H1 (cell line): ENCODE data around the gene CC2D1A. TPM values are rescaled to one million over a fixed set of nuclear protein-coding genes. Genes with fewer than 3 reads are reported as not detected.

ENCODE experiments used
- polyA plus RNA-seq, 7 experiments: library from polyadenylated mRNA; depleted of rRNA in 3 of 7; stranded (reverse) in 5 of 7; unstranded in 2 of 7; fragments of >200 nt in 5 of 7; fragments of 200-250 nt in 2 of 7; gene quantifications; 1 replicate in 5 of 7; 2 replicates in 1 of 7; 4 replicates in 1 of 7; pipeline versions ENCODE4 v1.2.1 to v1.2.3, GENCODE V29; 2011 to 2013; ENCODE audit warnings: missing spikeins in 2 of 7, mixed read lengths in 2 of 7
- total RNA-seq: library from RNA; stranded (reverse); fragmentation: NEBNext Ultra II Directional; extraction: Animal tissue kit (Norgen Biotek cat#: 25700); gene quantifications from 2 replicates; pipeline ENCODE4 v1.2.1, GENCODE V29; 2021
- TF ChIP-seq, protein P1 (sequence below): IDR thresholded peaks from 2 replicates; pipeline ENCODE4 v1.6.1; 2012; ENCODE audit warnings: low read length, inconsistent platforms

Gene CC2D1A
- total and polyA plus RNA-seq, 2 of the 8 experiments (the other 6 are each of a cell fraction or from before 2014, with no cell fraction given), result 12.5 to 33.0 TPM

- TF ChIP-seq, protein P1, sequence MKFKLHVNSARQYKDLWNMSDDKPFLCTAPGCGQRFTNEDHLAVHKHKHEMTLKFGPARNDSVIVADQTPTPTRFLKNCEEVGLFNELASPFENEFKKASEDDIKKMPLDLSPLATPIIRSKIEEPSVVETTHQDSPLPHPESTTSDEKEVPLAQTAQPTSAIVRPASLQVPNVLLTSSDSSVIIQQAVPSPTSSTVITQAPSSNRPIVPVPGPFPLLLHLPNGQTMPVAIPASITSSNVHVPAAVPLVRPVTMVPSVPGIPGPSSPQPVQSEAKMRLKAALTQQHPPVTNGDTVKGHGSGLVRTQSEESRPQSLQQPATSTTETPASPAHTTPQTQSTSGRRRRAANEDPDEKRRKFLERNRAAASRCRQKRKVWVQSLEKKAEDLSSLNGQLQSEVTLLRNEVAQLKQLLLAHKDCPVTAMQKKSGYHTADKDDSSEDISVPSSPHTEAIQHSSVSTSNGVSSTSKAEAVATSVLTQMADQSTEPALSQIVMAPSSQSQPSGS, result no peak
These were observed 37.3 kb upstream of the CC2D1A start (continued) for GRCh38 chr19:13868663-13869062.
